Stromal cell of bone marrow (primary cell): ENCODE measurements around the gene GRK5.

Experiments
- DNase-seq: peaks from one replicate; pipeline ENCODE4 v3.0.0-alpha.2; 2012; ENCODE audit warnings: low read depth

GRK5 gene

DNA sequence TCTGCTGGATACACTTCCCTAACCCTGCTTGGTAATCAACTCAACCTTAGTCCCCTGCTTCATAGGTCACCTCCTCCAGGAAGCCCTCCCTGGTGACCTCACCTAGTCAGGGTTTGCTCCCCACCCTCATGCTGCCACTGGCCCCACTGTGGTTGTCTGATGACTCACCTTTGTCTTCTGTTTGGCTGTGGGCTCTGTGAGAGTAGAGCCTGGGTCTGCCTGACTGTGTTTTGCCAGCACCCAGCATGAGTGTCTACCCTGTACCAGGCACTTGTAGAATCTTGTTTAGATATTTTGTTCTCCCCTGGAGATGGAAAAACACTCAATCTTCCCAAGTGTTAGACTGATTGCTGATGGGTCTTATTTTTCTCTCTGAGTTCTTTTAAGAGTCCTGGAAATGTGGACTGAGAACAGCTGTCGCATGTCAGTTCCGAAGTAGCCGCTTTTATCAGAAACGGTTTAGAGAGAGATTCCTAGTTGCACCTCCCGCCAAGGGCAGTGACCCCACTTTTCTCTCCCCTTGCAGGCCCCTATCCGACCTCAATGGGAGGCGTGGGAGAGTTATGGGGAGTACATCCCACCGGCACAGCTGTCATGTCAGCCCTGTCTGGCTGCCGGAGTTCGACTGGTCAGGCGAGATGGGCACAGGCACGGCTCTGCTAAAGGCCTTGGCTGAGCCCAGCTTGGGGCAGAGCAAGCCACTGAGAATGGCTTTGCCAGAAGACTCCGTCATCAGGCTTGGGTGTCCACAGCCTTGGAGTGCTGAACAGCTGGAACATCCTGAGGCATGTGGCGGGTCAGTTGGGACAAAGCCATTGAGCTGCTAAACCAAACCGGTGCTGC, 134.3 kb downstream of the GRK5 start:
- DNase-seq: no peak

GRCh38 chr10:119342335-119342734, 135.0 kb downstream of the GRK5 start:
- no peak for DNase-seq

- DNase-seq: no peak
Observed at GRCh38 chr10:119343011-119343601, 135.7 kb downstream of the GRK5 start.

DNA sequence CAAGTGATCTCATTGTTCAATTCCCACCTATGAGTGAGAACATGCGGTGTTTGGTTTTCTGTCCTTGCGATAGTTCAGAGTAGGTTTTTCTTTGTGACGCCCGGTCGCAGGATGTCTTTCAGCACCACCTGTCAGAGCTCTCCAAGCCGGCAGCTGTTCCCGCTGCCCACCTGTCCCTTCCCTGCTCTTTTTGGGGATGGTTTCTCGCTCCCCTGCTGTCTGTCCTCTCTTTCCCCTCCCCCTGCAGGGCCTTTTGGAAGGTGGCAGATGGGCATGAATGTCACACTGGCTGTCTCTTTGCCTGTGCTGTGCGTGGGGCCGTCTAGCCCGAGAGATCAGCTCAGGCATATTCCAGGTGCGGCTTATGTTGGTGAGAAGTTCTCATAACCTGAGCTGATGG, 137.0 kb downstream of the GRK5 start:
- no peak for DNase-seq

DNA sequence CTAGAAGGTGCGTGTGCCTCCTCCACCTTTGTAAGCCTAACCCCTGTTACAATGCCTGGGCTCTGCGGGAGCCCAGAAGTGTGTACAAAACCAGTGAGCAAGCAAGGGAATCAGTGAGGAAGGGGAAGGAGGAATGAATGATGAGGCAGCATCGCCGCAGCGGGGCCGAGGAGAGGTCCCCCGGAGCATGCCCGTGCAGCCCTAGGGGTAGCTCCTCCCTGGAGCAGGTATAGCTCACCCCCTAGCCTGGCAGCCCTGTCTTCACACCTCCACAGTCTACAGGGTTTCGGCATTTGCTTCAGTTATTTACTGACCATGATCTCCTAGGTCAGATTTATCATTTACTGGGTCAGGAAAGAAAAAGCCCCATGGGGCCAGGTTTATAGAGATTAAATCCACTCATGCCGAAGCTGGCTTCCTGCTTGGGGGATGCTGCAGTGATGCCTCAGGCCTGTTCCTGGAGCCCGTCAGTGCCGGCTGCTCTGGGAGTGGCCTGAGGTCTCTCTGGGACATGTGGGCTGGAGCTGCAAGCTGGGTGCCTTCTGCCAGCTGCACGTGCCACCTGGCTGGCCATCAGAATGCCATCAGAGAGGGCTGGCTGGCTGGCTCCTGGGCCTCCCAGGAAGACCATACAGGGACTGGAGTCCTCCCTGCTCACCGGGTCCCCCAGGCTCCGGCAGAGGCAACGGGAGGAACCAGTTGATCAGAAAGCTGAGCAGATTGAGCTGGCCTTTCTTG, 138.9 kb downstream of the GRK5 start:
- DNase-seq: no peak

GRCh38 chr10:119347181-119347974, 140.0 kb downstream of the GRK5 start:
- DNase-seq: no peak

DNA sequence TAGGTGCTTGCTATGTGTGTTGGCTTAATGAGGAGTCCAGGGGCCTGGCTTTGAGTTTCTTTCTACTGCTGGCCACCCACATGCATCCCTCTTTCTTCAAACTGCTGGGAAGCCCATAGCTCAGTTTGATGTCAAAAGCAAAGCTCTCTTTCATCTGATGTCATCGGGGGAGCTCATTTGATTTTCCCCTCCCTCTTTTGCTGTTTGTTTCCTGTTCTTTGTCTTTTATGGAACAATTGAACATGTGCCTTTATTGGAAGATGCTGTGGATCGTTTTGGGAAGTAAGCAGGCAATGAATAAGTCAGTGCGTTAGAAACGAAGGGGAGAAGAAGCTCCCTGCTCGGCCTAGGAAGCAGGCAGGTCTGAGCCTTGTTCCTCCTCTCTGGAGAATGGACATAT, 140.7 kb downstream of the GRK5 start:
- no peak for DNase-seq

- no peak for DNase-seq
Observed at GRCh38 chr10:119348516-119349240, 141.3 kb downstream of the GRK5 start.

- no peak for DNase-seq
Observed at GRCh38 chr10:119349341-119349740, 142.0 kb downstream of the GRK5 start.

DNA sequence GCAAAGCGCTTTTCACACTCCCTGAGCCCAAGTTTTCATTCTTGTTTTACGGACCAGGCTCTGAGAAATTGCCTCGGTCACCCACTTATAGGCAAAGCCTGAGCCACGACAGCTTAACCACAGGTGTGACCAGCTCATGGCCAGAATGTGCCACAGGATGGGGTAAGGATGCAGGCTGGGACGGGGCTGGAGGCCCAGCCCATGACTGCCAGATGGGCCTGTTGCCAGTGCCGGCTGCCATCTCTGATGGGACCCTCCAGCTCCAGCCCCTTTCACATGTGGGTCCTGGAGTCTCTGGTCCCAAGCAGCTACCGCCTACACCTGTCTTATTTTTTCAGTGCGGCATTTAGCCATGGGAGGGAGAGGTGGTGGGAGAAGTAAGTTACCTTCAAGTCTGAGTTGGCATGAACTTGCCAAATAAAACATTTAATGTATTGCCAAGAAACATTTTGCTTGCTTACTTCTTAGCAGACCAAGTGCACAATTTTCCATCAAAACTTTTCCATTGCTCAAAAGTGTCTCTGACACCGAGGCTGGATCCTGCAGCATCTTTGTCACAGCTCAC, 142.6 kb downstream of the GRK5 start:
- DNase-seq: no peak

DNA sequence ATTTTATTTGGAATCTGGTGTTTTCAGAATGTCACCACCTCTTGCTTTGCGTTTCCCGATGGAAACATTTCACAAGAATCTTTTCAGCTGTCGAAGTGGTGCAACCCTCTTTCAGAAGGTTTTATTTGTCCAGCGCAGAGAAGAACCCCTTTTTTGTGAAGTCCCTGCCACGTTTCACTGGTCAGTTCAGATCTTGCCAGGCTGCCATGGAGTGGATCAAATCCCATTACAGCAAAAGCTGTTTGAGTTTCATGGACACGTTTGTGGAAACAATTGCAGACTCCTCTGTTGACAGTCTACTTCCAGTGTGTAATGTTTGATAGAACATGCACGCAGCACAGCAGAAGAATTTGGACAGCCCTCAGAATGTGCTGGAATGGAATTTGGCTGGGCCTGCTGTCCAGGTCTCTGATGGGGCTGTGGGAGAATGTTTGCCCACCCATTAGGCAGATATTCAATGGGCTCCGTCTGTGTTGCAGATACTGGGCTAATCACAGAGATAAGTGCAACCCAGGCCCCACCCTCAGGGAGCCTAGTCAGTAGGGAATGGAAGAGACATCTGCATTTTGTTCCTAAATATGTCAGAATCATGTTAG, 143.2 kb downstream of the GRK5 start:
- no peak for DNase-seq

GRCh38 chr10:119351189-119351588, 143.8 kb downstream of the GRK5 start:
- DNase-seq: no peak

DNA sequence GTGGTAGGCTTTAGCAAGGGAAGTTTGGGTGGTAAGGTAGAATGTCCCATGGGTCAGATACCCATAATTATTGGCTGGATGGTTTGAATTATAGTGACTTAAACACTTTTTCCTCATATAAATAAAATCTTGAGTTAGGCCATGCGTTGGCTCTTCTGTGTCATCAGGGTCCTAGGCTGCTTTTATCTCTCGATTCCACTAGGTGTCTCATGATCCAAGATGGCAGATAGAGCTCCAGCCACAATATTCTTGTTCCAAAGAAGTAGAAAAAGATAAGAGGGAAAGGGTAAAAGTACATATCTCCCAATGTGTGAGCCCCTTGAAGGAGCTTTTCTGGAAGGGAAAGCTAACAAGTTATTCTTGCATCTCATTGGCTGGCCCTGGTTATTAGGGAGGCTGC, 144.7 kb downstream of the GRK5 start:
- DNase-seq: no peak

DNA sequence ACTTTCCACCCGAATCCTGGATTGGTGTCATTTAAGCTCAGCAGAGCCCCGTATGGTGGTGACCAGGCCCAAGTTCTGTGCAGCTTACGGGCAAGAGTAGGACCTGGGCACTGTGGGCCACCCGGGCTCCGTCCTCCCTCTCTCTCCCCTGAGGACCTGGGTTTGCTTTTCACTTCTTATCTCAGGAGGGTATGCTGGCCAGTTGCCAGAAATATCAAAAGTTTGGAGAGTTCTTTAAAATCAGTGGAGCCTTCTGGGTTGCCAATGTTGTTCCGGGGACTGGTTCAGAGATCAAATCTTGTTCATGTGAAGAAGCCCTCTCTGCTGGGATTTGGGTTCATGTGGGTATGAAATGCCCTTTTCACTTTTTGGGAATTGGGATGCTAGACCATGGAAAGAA, 145.4 kb downstream of the GRK5 start:
- DNase-seq: no peak

GRCh38 chr10:119353421-119353820, 146.1 kb downstream of the GRK5 start:
- no peak for DNase-seq

DNA sequence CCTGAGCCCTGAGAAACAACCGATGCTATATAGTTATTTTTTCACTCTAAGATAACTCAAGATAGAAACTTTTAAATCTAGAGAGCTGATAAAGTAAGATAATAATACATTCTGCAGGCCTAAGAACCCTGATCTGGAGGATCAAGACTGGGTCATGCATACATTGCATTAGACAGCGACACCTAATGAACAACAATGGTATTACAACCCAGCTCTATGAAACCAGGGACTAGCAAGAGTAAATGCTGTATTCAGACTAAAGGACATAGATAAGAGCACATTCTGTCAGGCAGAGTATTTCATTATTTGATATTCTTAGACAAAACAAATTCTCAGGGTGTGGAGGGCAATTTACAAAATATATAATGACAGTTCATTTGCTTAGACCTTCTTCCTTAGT, 148.6 kb downstream of the GRK5 start:
- DNase-seq: no peak

DNA sequence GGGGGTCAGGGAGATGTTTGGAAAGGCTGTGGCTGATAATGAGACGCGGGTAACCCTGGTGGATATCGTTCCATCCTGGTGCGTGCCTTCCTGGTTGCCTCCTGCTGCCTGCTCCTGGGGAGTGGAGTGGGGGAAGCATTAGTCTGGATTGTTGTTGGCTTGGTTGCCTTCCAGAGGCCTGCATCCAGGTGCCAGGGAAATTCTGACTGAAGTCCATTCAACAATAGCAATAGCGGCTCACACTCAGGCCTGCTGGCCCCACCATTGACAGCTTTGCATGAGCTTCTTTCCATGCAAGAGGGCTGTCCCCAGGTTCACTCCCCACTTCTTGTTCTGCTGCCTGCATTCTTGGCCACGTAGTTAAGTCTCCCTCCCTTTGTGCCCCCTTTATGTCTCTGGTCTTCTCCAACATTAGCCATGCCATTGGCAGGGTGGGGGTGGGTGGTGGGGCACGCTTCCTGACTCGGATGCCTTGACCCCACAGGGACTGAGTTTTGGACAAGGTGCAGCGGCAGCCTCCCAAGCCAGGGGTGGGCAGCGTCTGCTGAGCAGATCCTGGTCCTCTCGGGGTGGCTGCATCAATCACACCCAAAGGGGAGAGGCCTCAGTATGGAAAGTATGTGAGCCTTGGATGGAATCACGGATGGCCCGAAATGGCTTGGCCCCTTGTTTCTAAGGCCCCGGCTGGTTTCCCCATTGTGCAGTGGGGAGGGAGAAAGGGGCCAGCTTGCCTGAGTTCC, 150.2 kb downstream of the GRK5 start:
- no peak for DNase-seq

GRCh38 chr10:119358152-119358512, 150.8 kb downstream of the GRK5 start:
- no peak for DNase-seq

- no peak for DNase-seq
Observed at GRCh38 chr10:119358567-119358966, 151.2 kb downstream of the GRK5 start.

DNA sequence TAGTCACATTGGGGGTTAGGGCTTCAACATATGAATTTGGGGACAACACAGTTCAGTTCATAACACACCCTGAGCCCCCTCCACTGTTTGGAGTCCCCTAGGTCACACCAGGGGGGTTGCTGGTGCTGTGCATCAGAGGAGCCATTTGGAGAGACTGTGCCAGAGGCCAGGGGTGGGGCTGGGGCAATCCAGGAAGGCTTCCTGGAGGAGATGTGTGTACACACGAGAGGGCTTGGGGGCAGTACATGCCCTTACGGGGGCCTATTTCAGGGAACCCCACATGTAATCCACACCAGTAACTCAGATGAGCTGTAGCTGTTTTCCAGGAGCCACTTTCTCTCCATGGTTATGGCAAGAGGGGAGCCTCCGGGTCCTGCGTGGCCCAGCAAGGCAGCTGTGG, 151.7 kb downstream of the GRK5 start:
- no peak for DNase-seq
